K562 treated with DMSO at 1 percent for 24 hours (cell line): Measurements from ENCODE around the gene ZNF136. TPM values are rescaled to one million over a fixed set of nuclear protein-coding genes. Genes with fewer than 3 reads are reported as not detected.

Experiments
- total RNA-seq: library from RNA; unstranded; fragments of 300-600 nt; gene quantifications from 2 replicates; pipeline ENCODE4 v1.2.3, GENCODE V29; 2022; ENCODE audit warnings: low read depth; ENCODE audit not compliant: insufficient read depth

ZNF136 gene
- total RNA-seq: 3.9 and 4.2 TPM in 2 replicates

GRCh38 chr19:12162882-12163806 lies at the start of gene ZNF136:
ZNF136 (plus strand) TSS chr19:12163096; CDS start chr19:12163204, 108 bp downstream.

DNA sequence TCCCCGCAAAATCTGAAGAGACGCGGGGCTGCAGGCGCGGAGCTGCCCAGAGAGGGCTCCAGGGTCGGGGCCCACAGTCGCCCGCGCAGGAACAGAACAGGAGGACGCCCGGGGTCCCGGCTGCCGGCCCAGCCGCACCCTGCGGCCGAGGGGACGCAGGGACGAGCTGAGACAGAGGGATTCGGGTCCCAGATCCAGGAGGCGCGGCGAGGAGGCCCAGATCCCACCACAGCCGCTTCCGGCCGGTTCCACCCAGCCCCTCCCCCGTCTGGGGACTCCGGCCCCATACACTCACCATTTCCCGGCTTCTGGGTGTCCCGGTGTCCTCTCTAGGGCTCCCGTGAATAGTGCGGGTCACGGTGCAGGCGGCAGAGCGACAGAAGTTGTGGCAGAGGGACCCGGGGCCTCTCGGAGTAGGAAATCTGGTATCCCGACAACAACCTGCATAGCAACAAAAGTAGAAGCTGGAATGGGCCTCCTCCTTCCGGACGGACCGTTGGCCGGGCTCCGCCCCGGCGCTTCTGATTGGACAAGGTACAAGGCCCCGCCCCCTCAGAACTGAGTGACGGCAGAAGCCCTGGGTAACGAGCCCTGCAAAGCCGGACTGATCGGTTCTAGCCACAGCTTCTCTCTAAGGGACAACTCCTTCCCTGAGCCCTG lies 22.9 kb upstream of the ZNF136 start, which contains the start of gene ZNF20:
Gene ZNF20 (minus strand): TSS at position 466 of the 660 bp plus-strand sequence. CDS start 168 bp downstream, at position 298.

DNA sequence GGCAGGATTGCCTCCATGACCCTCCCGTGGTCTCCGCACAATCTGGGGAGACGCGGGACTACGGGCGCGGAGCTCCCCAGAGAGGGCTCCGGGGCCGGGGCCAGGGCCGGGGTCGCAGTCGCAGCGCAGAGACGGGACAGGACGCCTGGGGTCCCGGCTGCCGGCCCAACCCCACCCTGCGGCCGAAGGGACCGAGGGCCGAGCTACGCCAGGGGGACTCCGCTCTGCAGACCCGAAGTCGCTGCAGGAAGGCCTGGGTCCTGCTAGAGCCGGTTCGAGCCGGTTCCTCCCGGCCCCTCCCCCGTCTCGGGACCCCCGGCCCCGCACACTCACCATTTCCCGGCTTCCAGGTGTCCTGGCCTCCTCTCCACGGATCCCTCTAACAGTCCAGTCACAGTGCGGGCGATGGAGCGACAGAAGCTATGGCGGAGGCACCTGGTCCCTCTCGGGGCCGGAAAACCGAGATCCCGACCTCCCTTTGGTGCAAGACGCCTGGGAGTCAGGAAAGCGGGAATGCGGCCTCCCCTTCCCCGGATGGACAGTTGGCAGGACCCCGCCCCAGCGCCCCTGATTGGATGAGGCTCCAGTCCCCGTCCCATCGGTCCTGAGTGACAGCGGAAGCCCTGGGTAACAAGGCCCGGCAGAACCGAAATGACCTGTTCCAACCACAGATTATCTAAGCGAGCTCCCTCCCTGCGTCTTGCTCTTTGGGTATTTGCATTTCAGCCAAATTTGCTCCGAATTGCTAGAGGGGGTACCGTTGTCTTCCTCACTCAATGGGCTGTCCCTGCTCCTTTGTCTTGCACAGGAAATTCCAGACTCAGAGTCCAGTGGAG lies 6.5 kb upstream of the ZNF136 start, which contains the start of gene ZNF625:
Gene ZNF625 (minus strand): TSS at position 512 of the 836 bp plus-strand sequence. CDS start 176 bp downstream, at position 336.

Other genes starting within 250 kb of the ZNF136 start
- gene ZNF700, start 238.0 kb upstream of the ZNF136 start, total RNA-seq: 4.3 and 6.1 TPM in 2 replicates
- gene ZNF763, start 198.1 kb upstream of the ZNF136 start, total RNA-seq: 0.51 TPM in 1 of 2 replicates, not detected in the other
- 3.2 and 3.9 TPM in 2 replicates for gene ZNF433, start 127.4 kb upstream of the ZNF136 start, total RNA-seq
- 0.21 TPM in 1 of 2 replicates, not detected in the other for gene ZNF878, start 110.1 kb upstream of the ZNF136 start, total RNA-seq
- gene ZNF844, start 98.4 kb upstream of the ZNF136 start, total RNA-seq: 0.58 and 0.93 TPM in 2 replicates
- 1.3 and 5.5 TPM in 2 replicates for gene ZNF20, start 22.7 kb upstream of the ZNF136 start, total RNA-seq
- not detected in 2 replicates for gene ZNF625, start 6.4 kb upstream of the ZNF136 start, total RNA-seq
- 3.8 and 4.1 TPM in 2 replicates for gene ZNF44, start 131.8 kb downstream of the ZNF136 start, total RNA-seq
- gene ZNF563, start 170.5 kb downstream of the ZNF136 start, total RNA-seq: 2.3 and 3.4 TPM in 2 replicates
- 1.3 and 2.3 TPM in 2 replicates for gene ZNF442, start 202.6 kb downstream of the ZNF136 start, total RNA-seq
- gene ZNF799, start 238.2 kb downstream of the ZNF136 start, total RNA-seq: 2.5 and 3.7 TPM in 2 replicates